H9 (cell line): Measurements from ENCODE around the gene CYP2J2. TPM values are rescaled to one million over a fixed set of nuclear protein-coding genes. Genes with fewer than 3 reads are reported as not detected.

ENCODE experiments used
- DNase-seq: peaks from one replicate; pipeline ENCODE4 v3.0.0-alpha.2; 2017
- H2AFZ ChIP-seq: one replicate; pipeline ENCODE4 v1.6.1; 2013; ENCODE audit warnings: mild to moderate bottlenecking, low read length, control low read depth, moderate library complexity
- H2AK5ac ChIP-seq: 2 replicates; pipeline ENCODE4 v1.6.1; 2013; ENCODE audit warnings: low read length, control low read depth, mixed read lengths; ENCODE audit not compliant: insufficient read length
- H2BK120ac ChIP-seq: one replicate; pipeline ENCODE4 v1.6.1; 2013; ENCODE audit warnings: low read depth, mild to moderate bottlenecking, low read length, control low read depth, inconsistent platforms; ENCODE audit not compliant: poor library complexity, severe bottlenecking
- H2BK12ac ChIP-seq: 2 replicates; pipeline ENCODE4 v1.6.1; 2013; ENCODE audit warnings: low read length, control low read depth, mixed read lengths, low read depth; ENCODE audit not compliant: insufficient read length
- H2BK15ac ChIP-seq: 2 replicates; pipeline ENCODE4 v1.6.1; 2013; ENCODE audit warnings: low read depth, low read length, control low read depth
- H2BK20ac ChIP-seq: one replicate; pipeline ENCODE4 v1.6.1; 2013; ENCODE audit warnings: low read depth, mild to moderate bottlenecking, low read length, control low read depth, inconsistent platforms; ENCODE audit not compliant: poor library complexity, severe bottlenecking
- H2BK5ac ChIP-seq: 2 replicates; pipeline ENCODE4 v1.6.1; 2013; ENCODE audit warnings: low read length, control low read depth, mixed read lengths; ENCODE audit not compliant: insufficient read length
- H3K14ac ChIP-seq: 2 replicates; pipeline ENCODE4 v1.6.1; 2013; ENCODE audit warnings: low read length, control low read depth; ENCODE audit not compliant: insufficient read depth
- H3K18ac ChIP-seq: 2 replicates; pipeline ENCODE4 v1.6.1; 2013; ENCODE audit warnings: low read depth, mild to moderate bottlenecking, mixed read lengths, low read length, control low read depth; ENCODE audit not compliant: insufficient read length
- H3K23ac ChIP-seq: 2 replicates; pipeline ENCODE4 v1.6.1; 2013; ENCODE audit warnings: low read length, control low read depth, mixed read lengths, low read depth; ENCODE audit not compliant: insufficient read length
- H3K23me2 ChIP-seq: 2 replicates; pipeline ENCODE4 v1.6.1; 2013; ENCODE audit warnings: low read depth, mild to moderate bottlenecking, mixed read lengths, low read length, control low read depth; ENCODE audit not compliant: insufficient read length, poor library complexity, severe bottlenecking
- H3K27ac ChIP-seq: 2 replicates; pipeline ENCODE4 v1.5.1; 2013; ENCODE audit warnings: low read length, control low read depth, mixed read lengths, low read depth; ENCODE audit not compliant: insufficient read length
- H3K27me3 ChIP-seq: 2 replicates; pipeline ENCODE4 v1.6.1; 2013; ENCODE audit warnings: low read length, control low read depth, inconsistent platforms; ENCODE audit not compliant: insufficient read depth
- H3K4ac ChIP-seq: 2 replicates; pipeline ENCODE4 v1.6.1; 2013; ENCODE audit warnings: low read depth, mild to moderate bottlenecking, control low read depth, inconsistent platforms, low read length, moderate library complexity
- H3K4me1 ChIP-seq: 2 replicates; pipeline ENCODE4 v1.6.1; 2013; ENCODE audit warnings: low read length, control low read depth, inconsistent platforms; ENCODE audit not compliant: insufficient read depth
- H3K4me2 ChIP-seq: 2 replicates; pipeline ENCODE4 v1.6.1; 2013; ENCODE audit warnings: low read length, control low read depth, mixed read lengths; ENCODE audit not compliant: insufficient read length, insufficient read depth
- H3K56ac ChIP-seq: 2 replicates; pipeline ENCODE4 v1.6.1; 2013; ENCODE audit warnings: low read depth, mild to moderate bottlenecking, mixed read lengths, low read length, control low read depth; ENCODE audit not compliant: insufficient read length
- H3K79me1 ChIP-seq: 2 replicates; pipeline ENCODE4 v1.6.1; 2013; ENCODE audit warnings: low read depth, mild to moderate bottlenecking, moderate library complexity, low read length, control low read depth, inconsistent platforms; ENCODE audit not compliant: insufficient read depth, poor library complexity, severe bottlenecking
- H3K79me2 ChIP-seq: 2 replicates; pipeline ENCODE4 v1.6.1; 2013; ENCODE audit warnings: low read length, control low read depth, inconsistent platforms; ENCODE audit not compliant: insufficient read depth
- H3K9ac ChIP-seq: 2 replicates; pipeline ENCODE4 v1.6.1; 2013; ENCODE audit warnings: low read length, control low read depth, mixed read lengths; ENCODE audit not compliant: insufficient read length; ENCODE audit errors: extremely low read depth
- H3K9me3 ChIP-seq: one replicate; pipeline ENCODE4 v1.6.1; 2013; ENCODE audit warnings: low read depth, low read length, inconsistent platforms; ENCODE audit not compliant: control insufficient read depth
- H3T11ph ChIP-seq: one replicate; pipeline ENCODE4 v1.6.1; 2013; ENCODE audit warnings: mild to moderate bottlenecking, low read length, control low read depth, inconsistent platforms
- H4K20me1 ChIP-seq: one replicate; pipeline ENCODE4 v1.6.1; 2013; ENCODE audit not compliant: control insufficient read depth, insufficient read length, insufficient read depth
- H4K5ac ChIP-seq: 2 replicates; pipeline ENCODE4 v1.6.1; 2013; ENCODE audit warnings: low read depth, mild to moderate bottlenecking, mixed read lengths, low read length, control low read depth; ENCODE audit not compliant: insufficient read length
- H4K8ac ChIP-seq: replicated peaks from 2 replicates; pipeline ENCODE4 v1.6.1; 2013; ENCODE audit warnings: low read length, control low read depth, mixed read lengths, low read depth; ENCODE audit not compliant: insufficient read length
- H4K91ac ChIP-seq: 2 replicates; pipeline ENCODE4 v1.6.1; 2013; ENCODE audit warnings: low read depth, mild to moderate bottlenecking, moderate library complexity, mixed read lengths, low read length, control low read depth; ENCODE audit not compliant: insufficient read length
- H3K27ac Mint-ChIP-seq, 3 experiments: 2 replicates in 2 of 3; 3 replicates in 1 of 3; pipeline ENCODE4 v1.8.0; 2020 to 2021; ENCODE audit warnings: mixed read lengths in 3 of 3, mild to moderate bottlenecking in 1 of 3, moderate library complexity in 1 of 3
- H3K27me3 Mint-ChIP-seq: 2 replicates; pipeline ENCODE4 v1.8.0; 2021; ENCODE audit warnings: low read depth, mild to moderate bottlenecking, moderate library complexity, mixed read lengths
- H3K36me3 Mint-ChIP-seq, 3 experiments: 2 replicates in 2 of 3; 3 replicates in 1 of 3; pipeline ENCODE4 v1.8.0; 2020 to 2021; ENCODE audit warnings: low read depth in 3 of 3, mixed read lengths in 3 of 3; ENCODE audit not compliant: insufficient read depth in 1 of 3
- H3K4me1 Mint-ChIP-seq, 2 experiments: 2 replicates each; pipeline ENCODE4 v1.8.0; 2020; ENCODE audit warnings: mixed read lengths in 2 of 2
- H3K4me3 Mint-ChIP-seq, 2 experiments: 2 replicates in 1 of 2; 3 replicates in 1 of 2; pipeline ENCODE4 v1.8.0; 2020 to 2021; ENCODE audit warnings: mild to moderate bottlenecking in 2 of 2, mixed read lengths in 2 of 2, moderate library complexity in 1 of 2
- H3K9me3 Mint-ChIP-seq, 2 experiments: 2 replicates in 1 of 2; 3 replicates in 1 of 2; pipeline ENCODE4 v1.8.0; 2020; ENCODE audit warnings: mild to moderate bottlenecking in 2 of 2, mixed read lengths in 2 of 2, moderate library complexity in 1 of 2
- CTCF ChIP-seq: fragments of 200-600 bp; sonication (generic); conservative IDR thresholded peaks from 3 replicates; pipeline ENCODE4 v1.8.0; 2021; ENCODE audit warnings: antibody characterized with exemption, mild to moderate bottlenecking
- WGBS: extraction: QIAGEN DNeasy Blood & Tissue Kit; methylation state at CpG from one replicate; pipeline ENCODE4 v1.1.7; 2013; ENCODE audit warnings: missing lambda C conversion rate, low lambda C conversion rate, mixed read lengths; ENCODE audit not compliant: insufficient read length; ENCODE audit errors: extremely low coverage; 5-methylcytosine and 5-hydroxymethylcytosine counted together
- total RNA-seq: library from RNA; stranded (reverse); gene quantifications from 2 replicates; pipeline ENCODE4 v1.2.1, GENCODE V29; 2021

Gene CYP2J2
- total RNA-seq, 1 experiment from 2014 or later = 0.57 TPM

GRCh38 chr1:59972216-59972927 is 45.8 kb upstream of the CYP2J2 start:
- Histone ChIP-seq H2BK20ac (no peak overlapping the region), H3K4me1 (no peaks in the 10 kb centered on the region), H3K27ac (no peak overlapping the region), H2BK12ac (no peak overlapping the region), H4K20me1 (no peaks in the 10 kb centered on the region), H3K27me3 (no peaks in the 10 kb centered on the region; the same call in 1 of the 2 replicates), H2AK5ac (no peak overlapping the region), H4K8ac (no peak overlapping the region), H3K9ac (no peak overlapping the region), H3K56ac (no peak overlapping the region), H2BK15ac (no peak overlapping the region), H3T11ph (no peak overlapping the region), H2BK5ac (no peak overlapping the region), H3K9me3 (no peaks in the 10 kb centered on the region), H3K18ac (no peak overlapping the region), H3K14ac (no peak overlapping the region), H3K4ac (no peak overlapping the region), H4K5ac (no peak overlapping the region), H2AFZ (no peak overlapping the region), H4K91ac (no peak overlapping the region), H3K4me2 (no peak overlapping the region), H3K79me1 (no peaks in the 10 kb centered on the region), H3K79me2 (no peaks in the 10 kb centered on the region), H3K23ac (no peak overlapping the region), H3K23me2 (peaks cover 6% of the 10 kb centered on the region), H2BK120ac (no peak overlapping the region)
- no peaks in the 10 kb centered on the region for H3K36me3 Mint-ChIP-seq
- WGBS = no CpG with 5 or more reads among the region's 20 CpGs
- no peak for TF ChIP-seq CTCF
- no peaks in the 10 kb centered on the region for H3K9me3 Mint-ChIP-seq
- no peak overlapping the region for H3K4me3 Mint-ChIP-seq
- H3K27ac Mint-ChIP-seq = no peak overlapping the region
- H3K27me3 Mint-ChIP-seq = peaks cover 20% of the 10 kb centered on the region
- no peak for DNase-seq
- H3K4me1 Mint-ChIP-seq = 0 out of 4 replicates have a peak, but pooled peaks cover 0 to 2% of the 10 kb centered on the region in 2 experiments
